ENCODE measurements around the gene SLC2A9. TPM values are rescaled to one million over a fixed set of nuclear protein-coding genes. Genes with fewer than 3 reads are reported as not detected.

SLC2A9 gene
- total RNA-seq, 1 donor from 2014 or later: 25.2 TPM

GRCh38 chr4:9954468-9954867, 66.8 kb downstream of the SLC2A9 start:
- H3K27ac ChIP-seq: no peak overlapping the region
- TF ChIP-seq, protein P1, sequence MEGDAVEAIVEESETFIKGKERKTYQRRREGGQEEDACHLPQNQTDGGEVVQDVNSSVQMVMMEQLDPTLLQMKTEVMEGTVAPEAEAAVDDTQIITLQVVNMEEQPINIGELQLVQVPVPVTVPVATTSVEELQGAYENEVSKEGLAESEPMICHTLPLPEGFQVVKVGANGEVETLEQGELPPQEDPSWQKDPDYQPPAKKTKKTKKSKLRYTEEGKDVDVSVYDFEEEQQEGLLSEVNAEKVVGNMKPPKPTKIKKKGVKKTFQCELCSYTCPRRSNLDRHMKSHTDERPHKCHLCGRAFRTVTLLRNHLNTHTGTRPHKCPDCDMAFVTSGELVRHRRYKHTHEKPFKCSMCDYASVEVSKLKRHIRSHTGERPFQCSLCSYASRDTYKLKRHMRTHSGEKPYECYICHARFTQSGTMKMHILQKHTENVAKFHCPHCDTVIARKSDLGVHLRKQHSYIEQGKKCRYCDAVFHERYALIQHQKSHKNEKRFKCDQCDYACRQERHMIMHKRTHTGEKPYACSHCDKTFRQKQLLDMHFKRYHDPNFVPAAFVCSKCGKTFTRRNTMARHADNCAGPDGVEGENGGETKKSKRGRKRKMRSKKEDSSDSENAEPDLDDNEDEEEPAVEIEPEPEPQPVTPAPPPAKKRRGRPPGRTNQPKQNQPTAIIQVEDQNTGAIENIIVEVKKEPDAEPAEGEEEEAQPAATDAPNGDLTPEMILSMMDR (IDR thresholded peaks at IDR 0.05): no peak
- H3K9me3 ChIP-seq: no peaks in the 10 kb centered on the region
- H3K27me3 ChIP-seq (ENCODE audit: low read depth): no peaks in the 10 kb centered on the region
- H3K36me3 ChIP-seq: no peaks in the 10 kb centered on the region
- no peak for DNase-seq
- no peak for ATAC-seq
- intact Hi-C loops (cut with DNase I): no loop called here
- no peak overlapping the region for H3K4me3 ChIP-seq
- H3K4me1 ChIP-seq: no peaks in the 10 kb centered on the region

GRCh38 chr4:9953089-9953488, 68.2 kb downstream of the SLC2A9 start:
- TF ChIP-seq, protein P1 (IDR thresholded peaks at IDR 0.05): no peak
- Histone ChIP-seq H3K27me3 (ENCODE audit: low read depth) (no peaks in the 10 kb centered on the region), H3K27ac (no peak overlapping the region), H3K36me3 (no peaks in the 10 kb centered on the region), H3K9me3 (no peaks in the 10 kb centered on the region), H3K4me1 (no peaks in the 10 kb centered on the region), H3K4me3 (no peak overlapping the region)
- intact Hi-C loops (cut with DNase I): no loop called here
- no peak for DNase-seq
- no peak for ATAC-seq

GRCh38 chr4:9952415-9952950, 68.8 kb downstream of the SLC2A9 start:
- no peak for ATAC-seq
- intact Hi-C loops (cut with DNase I): no loop called here
- Histone ChIP-seq H3K4me3 (no peak overlapping the region), H3K36me3 (no peaks in the 10 kb centered on the region), H3K4me1 (no peaks in the 10 kb centered on the region), H3K27ac (no peak overlapping the region), H3K27me3 (ENCODE audit: low read depth) (no peaks in the 10 kb centered on the region), H3K9me3 (no peaks in the 10 kb centered on the region)
- TF ChIP-seq, protein P1 (IDR thresholded peaks at IDR 0.05): no peak
- DNase-seq: no peak

- Histone ChIP-seq H3K4me3 (no peak overlapping the region), H3K9me3 (no peaks in the 10 kb centered on the region), H3K4me1 (no peaks in the 10 kb centered on the region), H3K27me3 (ENCODE audit: low read depth) (no peaks in the 10 kb centered on the region), H3K36me3 (no peaks in the 10 kb centered on the region), H3K27ac (no peak overlapping the region)
- no peak for ATAC-seq
- intact Hi-C loops (cut with DNase I): no loop called here
- TF ChIP-seq, protein P1 (IDR thresholded peaks at IDR 0.05): no peak
- DNase-seq: no peak
Observed at GRCh38 chr4:9949573-9949972, 71.7 kb downstream of the SLC2A9 start.

- Histone ChIP-seq H3K4me3 (no peak overlapping the region), H3K9me3 (no peaks in the 10 kb centered on the region), H3K27me3 (ENCODE audit: low read depth) (no peaks in the 10 kb centered on the region), H3K4me1 (no peaks in the 10 kb centered on the region), H3K27ac (no peak overlapping the region), H3K36me3 (no peaks in the 10 kb centered on the region)
- DNase-seq: no peak
- TF ChIP-seq, protein P1 (IDR thresholded peaks at IDR 0.05): no peak
- no peak for ATAC-seq
- intact Hi-C loops (cut with DNase I): no loop called here
Observed at GRCh38 chr4:9947168-9948062, 73.9 kb downstream of the SLC2A9 start.

Measured in lower lobe of right lung (tissue), 2 donors.